Large intestine (tissue), 3 donors: ENCODE measurements around the gene ZNF507. TPM values are rescaled to one million over a fixed set of nuclear protein-coding genes. Genes with fewer than 3 reads are reported as not detected.

Experiments
- DNase-seq, 2 donors: peaks; one replicate each; pipeline versions ENCODE4 v3.0.0 to v3.0.0-alpha.2; 2013
- H3K27ac ChIP-seq: one replicate; pipeline ENCODE4 v1.5.1; 2013; ENCODE audit warnings: low read length
- H3K27me3 ChIP-seq: 2 replicates; pipeline ENCODE4 v1.6.1; 2013; ENCODE audit warnings: low read length; ENCODE audit not compliant: control insufficient read depth, insufficient read depth
- H3K36me3 ChIP-seq: 2 replicates; pipeline ENCODE4 v1.6.1; 2013; ENCODE audit warnings: low read length; ENCODE audit not compliant: control insufficient read depth, insufficient read depth
- H3K4me1 ChIP-seq: one replicate; pipeline ENCODE4 v1.6.1; 2013; ENCODE audit warnings: low read length; ENCODE audit not compliant: control insufficient read depth, insufficient read depth
- H3K4me3 ChIP-seq: one replicate; pipeline ENCODE4 v1.5.1; 2013; ENCODE audit warnings: low read length
- H3K9me3 ChIP-seq: one replicate; pipeline ENCODE4 v1.6.1; 2013; ENCODE audit warnings: mild to moderate bottlenecking, low read depth, low read length, moderate library complexity; ENCODE audit not compliant: control insufficient read depth
- WGBS: methylation state at CpG from one replicate; pipeline ENCODE4 v1.1.5; 2013; ENCODE audit warnings: low lambda C conversion rate; ENCODE audit not compliant: insufficient coverage; 5-methylcytosine and 5-hydroxymethylcytosine counted together
- polyA plus RNA-seq: library from polyadenylated mRNA; unstranded; fragments of 120-200 nt; gene quantifications from one replicate; pipeline ENCODE4 v1.2.1, GENCODE V29; 2013

ZNF507 gene
- polyA plus RNA-seq, 1 donor: 18.6 TPM

- no peak overlapping the region for H3K27ac ChIP-seq
- no peaks in the 10 kb centered on the region for H3K27me3 ChIP-seq
- WGBS: no CpG with 5 or more reads among the region's 18 CpGs
- no peaks in the 10 kb centered on the region for H3K9me3 ChIP-seq
- DNase-seq: peak in 1 of 2 donors; percentile 37
- no peak overlapping the region for H3K4me3 ChIP-seq
- no peaks in the 10 kb centered on the region for H3K4me1 ChIP-seq
- H3K36me3 ChIP-seq: no peaks in the 10 kb centered on the region
Measured at GRCh38 chr19:32339988-32340874, 5.2 kb upstream of the ZNF507 start.

GRCh38 chr19:32342695-32343094 is 2.7 kb upstream of the ZNF507 start:
- Histone ChIP-seq H3K4me1 (peaks cover 6% of the 10 kb centered on the region), H3K36me3 (peaks cover 5% of the 10 kb centered on the region), H3K27me3 (no peaks in the 10 kb centered on the region), H3K9me3 (no peaks in the 10 kb centered on the region), H3K27ac (no peak overlapping the region), H3K4me3 (no peak overlapping the region)
- no CpG with 5 or more reads among the region's 2 CpGs for WGBS
- no peak for DNase-seq

GRCh38 chr19:32343550-32344262 is 1.7 kb upstream of the ZNF507 start:
- Histone ChIP-seq H3K4me1 (peaks cover 6% of the 10 kb centered on the region), H3K9me3 (no peaks in the 10 kb centered on the region), H3K27me3 (no peaks in the 10 kb centered on the region), H3K4me3 (no peak overlapping the region), H3K27ac (no peak overlapping the region), H3K36me3 (peaks cover 6% of the 10 kb centered on the region)
- no peak for DNase-seq
- 68% methylated on average over 3 of the region's 11 CpGs for WGBS

- Histone ChIP-seq H3K27me3 (no peaks in the 10 kb centered on the region), H3K36me3 (peaks cover 13% of the 10 kb centered on the region), H3K4me1 (peaks cover 17% of the 10 kb centered on the region), H3K9me3 (no peaks in the 10 kb centered on the region), H3K4me3 (peak overlapping the region; percentile 82), H3K27ac (no peak overlapping the region)
- DNase-seq: no peak
- WGBS: 58% methylated on average over 2 of the region's 3 CpGs
Measured at GRCh38 chr19:32346901-32347300, 1.5 kb downstream of the ZNF507 start.

- H3K9me3 ChIP-seq: no peaks in the 10 kb centered on the region
- DNase-seq: no peak
- no peak overlapping the region for H3K4me3 ChIP-seq
- peaks cover 13% of the 10 kb centered on the region for H3K36me3 ChIP-seq
- no peaks in the 10 kb centered on the region for H3K27me3 ChIP-seq
- no peak overlapping the region for H3K27ac ChIP-seq
- H3K4me1 ChIP-seq: peaks cover 17% of the 10 kb centered on the region
Measured at GRCh38 chr19:32347573-32347972, 2.2 kb downstream of the ZNF507 start.

GRCh38 chr19:32349051-32349450 is 3.6 kb downstream of the ZNF507 start:
- no peak overlapping the region for H3K27ac ChIP-seq
- no CpG with 5 or more reads among the region's 1 CpG for WGBS
- no peak overlapping the region for H3K4me3 ChIP-seq
- H3K27me3 ChIP-seq: no peaks in the 10 kb centered on the region
- H3K36me3 ChIP-seq: peaks cover 28% of the 10 kb centered on the region
- H3K9me3 ChIP-seq: no peaks in the 10 kb centered on the region
- H3K4me1 ChIP-seq: peaks cover 17% of the 10 kb centered on the region
- DNase-seq: no peak

GRCh38 chr19:32349724-32350470 is 4.5 kb downstream of the ZNF507 start:
- Histone ChIP-seq H3K4me3 (no peak overlapping the region), H3K9me3 (no peaks in the 10 kb centered on the region), H3K27me3 (no peaks in the 10 kb centered on the region), H3K27ac (no peak overlapping the region), H3K4me1 (peaks cover 17% of the 10 kb centered on the region), H3K36me3 (peaks cover 36% of the 10 kb centered on the region)
- DNase-seq: no peak
- WGBS: 40% methylated on average over 1 of the region's 2 CpGs

- WGBS: no CpG with 5 or more reads among the region's 3 CpGs
- peaks cover 40% of the 10 kb centered on the region for H3K36me3 ChIP-seq
- H3K9me3 ChIP-seq: no peaks in the 10 kb centered on the region
- peaks cover 17% of the 10 kb centered on the region for H3K4me1 ChIP-seq
- peak overlapping the region; percentile 8 for H3K27ac ChIP-seq
- no peaks in the 10 kb centered on the region for H3K27me3 ChIP-seq
- peak; percentile 68 to 87 for DNase-seq
- no peak overlapping the region for H3K4me3 ChIP-seq
Measured at GRCh38 chr19:32350471-32350865, 5.1 kb downstream of the ZNF507 start.

GRCh38 chr19:32350987-32351348 is 5.6 kb downstream of the ZNF507 start:
- Histone ChIP-seq H3K36me3 (peaks cover 45% of the 10 kb centered on the region), H3K4me1 (peaks cover 17% of the 10 kb centered on the region), H3K27me3 (no peaks in the 10 kb centered on the region), H3K4me3 (no peak overlapping the region), H3K9me3 (no peaks in the 10 kb centered on the region), H3K27ac (peak overlapping the region; percentile 8)
- WGBS: 69% methylated on average over 2 of the region's 2 CpGs
- DNase-seq: no peak

- Histone ChIP-seq H3K27me3 (no peaks in the 10 kb centered on the region), H3K36me3 (peaks cover 56% of the 10 kb centered on the region), H3K27ac (no peak overlapping the region), H3K4me3 (no peak overlapping the region), H3K4me1 (peaks cover 14% of the 10 kb centered on the region), H3K9me3 (no peaks in the 10 kb centered on the region)
- whole genome bisulfite sequencing: no CpG with 5 or more reads among the region's 1 CpG
- no peak for DNase-seq
Measured at GRCh38 chr19:32352241-32352630, 6.8 kb downstream of the ZNF507 start.
